Activated naive CD8-positive, alpha-beta T cell treated with anti-CD3 and anti-CD28 coated beads, Interleukin-2, amount 50 U/mL, for 16 hours (primary cell): ENCODE results near the gene WNK2.
"Not testable (repeated sequence)": the region's sequence is repeated elsewhere in the genome, so short reads cannot be mapped to it uniquely, and the experiment has no call there.

Source experiments
- DNase-seq: peaks from one replicate; pipeline ENCODE4 v3.0.0-alpha.2; 2020; ENCODE audit warnings: low read depth, low spot score

Gene WNK2

DNA sequence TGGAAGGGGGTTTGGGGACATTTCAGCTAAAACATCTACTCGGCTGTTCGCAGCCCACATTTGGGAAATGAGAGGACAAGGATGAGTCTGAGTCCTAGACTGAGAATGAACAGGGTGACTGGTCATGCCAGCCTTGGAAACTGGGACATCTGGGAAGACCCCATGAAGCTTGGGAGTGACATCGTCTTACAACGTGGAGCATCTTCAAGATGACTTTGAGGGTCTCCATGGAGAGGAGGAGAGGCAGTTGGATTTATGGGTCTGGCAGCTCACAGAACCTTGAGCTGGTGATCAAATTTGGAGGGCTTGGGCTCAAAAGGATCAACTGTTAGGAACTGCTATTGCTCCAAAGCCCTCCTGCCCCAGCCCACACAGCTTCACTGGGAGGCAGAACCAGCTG, 182.5 kb downstream of the WNK2 start:
- not testable (repeated sequence) for DNase-seq

DNA sequence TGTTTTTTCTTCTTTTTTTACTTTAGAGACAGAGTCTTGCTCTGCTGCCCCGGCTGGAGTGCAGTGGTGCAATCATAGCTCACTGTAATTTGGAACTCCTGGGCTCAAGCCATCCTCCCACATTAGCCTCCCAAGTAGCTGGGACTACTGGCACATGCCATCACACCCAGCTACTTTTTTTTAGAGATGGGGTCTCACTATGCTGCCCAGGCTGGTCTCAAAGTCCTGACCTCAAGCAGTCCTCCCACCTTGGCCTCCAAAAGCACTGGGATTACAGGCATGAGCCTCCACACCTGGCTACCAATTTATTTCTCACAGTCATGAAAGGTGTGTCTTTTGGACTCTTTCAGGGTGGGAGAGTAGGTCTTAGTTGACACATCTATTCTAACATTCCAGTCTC, 184.5 kb downstream of the WNK2 start:
- no peak for DNase-seq

DNA sequence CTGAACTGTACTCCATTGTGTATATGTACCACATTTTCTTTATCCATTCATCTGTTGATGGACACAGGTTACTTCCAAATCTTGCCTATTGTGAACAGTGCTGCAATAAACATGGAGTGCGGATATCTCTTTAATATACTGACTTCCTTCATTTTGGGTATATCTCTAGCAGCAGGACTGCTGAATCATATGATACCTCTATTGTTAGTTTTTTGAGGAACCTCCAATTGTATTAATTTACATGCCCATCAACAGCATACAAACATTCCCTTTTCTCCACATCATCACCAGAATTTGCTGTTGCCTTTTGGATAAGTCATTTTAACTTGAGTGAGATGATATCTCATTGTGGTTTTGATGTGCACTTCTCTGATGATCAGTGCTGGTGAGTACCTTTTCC, 185.7 kb downstream of the WNK2 start:
- DNase-seq = no peak
